Progenitor cell of endocrine pancreas (in vitro differentiated cells): ENCODE results near the gene BTBD9. TPM values are rescaled to one million over a fixed set of nuclear protein-coding genes. Genes with fewer than 3 reads are reported as not detected.

ENCODE experiments used
- DNase-seq: peaks from one replicate; pipeline ENCODE4 v3.0.0; 2021; ENCODE audit warnings: low spot score; ENCODE audit not compliant: unreplicated experiment
- H3K27ac Mint-ChIP-seq: 2 replicates; pipeline ENCODE4 v1.8.0; 2021; ENCODE audit warnings: mild to moderate bottlenecking, moderate library complexity, mixed read lengths
- H3K27me3 Mint-ChIP-seq: 2 replicates; pipeline ENCODE4 v1.8.0; 2021; ENCODE audit warnings: mixed read lengths
- H3K36me3 Mint-ChIP-seq: 2 replicates; pipeline ENCODE4 v1.8.0; 2022; ENCODE audit warnings: mixed read lengths; ENCODE audit not compliant: insufficient read depth
- H3K4me1 Mint-ChIP-seq: 2 replicates; pipeline ENCODE4 v1.8.0; 2021; ENCODE audit warnings: low read depth, mixed read lengths
- H3K4me3 Mint-ChIP-seq: 2 replicates; pipeline ENCODE4 v1.8.0; 2021; ENCODE audit warnings: low read depth, mild to moderate bottlenecking, moderate library complexity, mixed read lengths
- H3K9me3 Mint-ChIP-seq: 2 replicates; pipeline ENCODE4 v1.8.0; 2021; ENCODE audit warnings: low read depth, mixed read lengths
- CTCF ChIP-seq: fragments of 200-600 bp; sonication (generic); IDR thresholded peaks from one replicate; pipeline ENCODE4 v1.5.0; 2021; ENCODE audit warnings: antibody characterized with exemption, mild to moderate bottlenecking; ENCODE audit not compliant: unreplicated experiment
- total RNA-seq: library from RNA; stranded (reverse); gene quantifications from 2 replicates; pipeline ENCODE4 v1.2.1, GENCODE V29; 2021

BTBD9 gene
- total RNA-seq, 1 donor from 2014 or later = 25.9 TPM

GRCh38 chr6:38638941-38639497 is 710 bp downstream of the BTBD9 start:
- H3K4me1 Mint-ChIP-seq = peaks cover 11% of the 10 kb centered on the region
- peak overlapping the region; percentile 95 for H3K27ac Mint-ChIP-seq
- H3K27me3 Mint-ChIP-seq = no peaks in the 10 kb centered on the region
- no peaks in the 10 kb centered on the region for H3K36me3 Mint-ChIP-seq
- TF ChIP-seq CTCF = no peak
- H3K9me3 Mint-ChIP-seq = no peaks in the 10 kb centered on the region
- H3K4me3 Mint-ChIP-seq = peak overlapping the region; percentile 86
- DNase-seq = peak; percentile 18

- no peak overlapping the region for H3K27ac Mint-ChIP-seq
- H3K27me3 Mint-ChIP-seq = no peaks in the 10 kb centered on the region
- no peak for DNase-seq
Measured at GRCh38 chr6:38637756-38638155, 2.0 kb downstream of the BTBD9 start.

GRCh38 chr6:38636027-38636426 is 3.7 kb downstream of the BTBD9 start:
- Mint-ChIP-seq H3K9me3 (no peaks in the 10 kb centered on the region), H3K4me3 (no peak overlapping the region), H3K4me1 (peaks cover 11% of the 10 kb centered on the region), H3K36me3 (no peaks in the 10 kb centered on the region), H3K27me3 (no peaks in the 10 kb centered on the region), H3K27ac (no peak overlapping the region)
- TF ChIP-seq CTCF = no peak
- no peak for DNase-seq

More at GRCh38 chr6:38637756-38638155, 2.0 kb downstream of the BTBD9 start:
- Mint-ChIP-seq H3K9me3 (no peaks in the 10 kb centered on the region), H3K36me3 (no peaks in the 10 kb centered on the region), H3K4me3 (no peak overlapping the region), H3K4me1 (peaks cover 11% of the 10 kb centered on the region)
- no peak for TF ChIP-seq CTCF

- H3K4me1 Mint-ChIP-seq = peaks cover 6% of the 10 kb centered on the region
- DNase-seq = no peak
- no peak overlapping the region for H3K4me3 Mint-ChIP-seq
- TF ChIP-seq CTCF = no peak
- H3K27me3 Mint-ChIP-seq = no peaks in the 10 kb centered on the region
- H3K9me3 Mint-ChIP-seq = no peaks in the 10 kb centered on the region
- no peaks in the 10 kb centered on the region for H3K36me3 Mint-ChIP-seq
- H3K27ac Mint-ChIP-seq = no peak overlapping the region
Measured at GRCh38 chr6:38634518-38634917, 5.2 kb downstream of the BTBD9 start.

GRCh38 chr6:38632490-38632889 is 7.2 kb downstream of the BTBD9 start:
- Mint-ChIP-seq H3K27me3 (no peaks in the 10 kb centered on the region), H3K36me3 (no peaks in the 10 kb centered on the region), H3K4me3 (no peak overlapping the region), H3K4me1 (no peaks in the 10 kb centered on the region), H3K9me3 (no peaks in the 10 kb centered on the region), H3K27ac (no peak overlapping the region)
- no peak for TF ChIP-seq CTCF
- no peak for DNase-seq
